Panc1 (cell line): ENCODE measurements around the gene MRPL38. TPM values are rescaled to one million over a fixed set of nuclear protein-coding genes. Genes with fewer than 3 reads are reported as not detected.

Experiments used
- ATAC-seq: fragments of 200-7000 bp; cut with Tn5 transposase; 2 replicates; pipeline ENCODE4 v1.9.1; 2020; ENCODE audit warnings: mild to moderate bottlenecking, moderate library complexity
- BruUV-seq: library from RNA; stranded (reverse); fragments of 400-500 nt; replicated peaks from 2 replicates; lab custom pipeline; 2021; lab: Mats Ljungman, UMichigan
- CTCF ChIA-PET: fragments of 300-600 bp; sonication (Branson Sonifier 250); formaldehyde crosslinking; loops from one replicate; lab custom pipeline; 2022; ENCODE audit warnings: antibody characterized with exemption; lab: Charles Lee
- POLR2A ChIA-PET: fragments of 300-600 bp; sonication (Branson Sonifier 250); formaldehyde crosslinking; loops from one replicate; lab custom pipeline; 2022; ENCODE audit warnings: antibody characterized with exemption; lab: Charles Lee
- DNase-seq: peaks from one replicate; pipeline ENCODE4 v3.0.0-alpha.2; 2010; ENCODE audit warnings: low read depth, low spot score
- H3K27ac ChIP-seq: 2 replicates; pipeline ENCODE4 v1.5.1; 2011; ENCODE audit warnings: mild to moderate bottlenecking, low read length, inconsistent platforms
- H3K27me3 ChIP-seq: fragments of 200-500 bp; sonication (Bioruptor generic); 2 replicates; pipeline ENCODE4 v1.6.0; 2014; ENCODE audit warnings: low read length, inconsistent platforms; ENCODE audit not compliant: control insufficient read depth, insufficient read depth
- H3K36me3 ChIP-seq: fragments of 200-500 bp; sonication (Bioruptor generic); 2 replicates; pipeline ENCODE4 v1.5.1; 2014; ENCODE audit warnings: inconsistent platforms, mild to moderate bottlenecking, low read length, moderate library complexity; ENCODE audit not compliant: control insufficient read depth, insufficient read depth
- H3K4me1 ChIP-seq: 2 replicates; pipeline ENCODE4 v1.5.1; 2011; ENCODE audit warnings: inconsistent platforms, mild to moderate bottlenecking, low read length, moderate library complexity; ENCODE audit not compliant: control insufficient read depth, insufficient read depth
- H3K4me3 ChIP-seq, 2 experiments: 2 replicates each; pipeline ENCODE4 v1.5.1; 2011 to 2012; ENCODE audit warnings: low read depth in 2 of 2, low read length in 2 of 2, mild to moderate bottlenecking in 2 of 2, inconsistent platforms in 1 of 2, moderate library complexity in 1 of 2
- H3K9me3 ChIP-seq: fragments of 200-500 bp; sonication (Bioruptor generic); 2 replicates; pipeline ENCODE4 v1.5.1; 2014; ENCODE audit warnings: low read depth, mild to moderate bottlenecking, inconsistent platforms, low read length, moderate library complexity; ENCODE audit not compliant: control insufficient read depth, insufficient read depth
- CTCF ChIP-seq: fragments of 450-650 bp; IDR thresholded peaks from 2 replicates; pipeline ENCODE4 v1.5.1; 2017; ENCODE audit warnings: mild to moderate bottlenecking
- POLR2AphosphoS5 ChIP-seq: IDR thresholded peaks from 2 replicates; pipeline ENCODE4 v1.6.1; 2012; ENCODE audit warnings: mild to moderate bottlenecking, low read depth, low read length, moderate library complexity
- SIN3A ChIP-seq: IDR thresholded peaks from 2 replicates; pipeline ENCODE4 v1.6.1; 2012; ENCODE audit warnings: low read depth, mild to moderate bottlenecking, low read length, moderate library complexity, borderline replicate concordance; ENCODE audit not compliant: insufficient read depth
- TCF7L2 ChIP-seq: IDR thresholded peaks from 2 replicates; pipeline ENCODE4 v1.6.1; 2011; ENCODE audit warnings: mild to moderate bottlenecking, low read depth, low read length, inconsistent platforms
- in situ Hi-C: cut with HindIII; loops from 2 replicates; pipeline ENCODE4 v1.10.0; 2016; ENCODE audit warnings: low sequenced_read_pairs, low pct_unique_long_range_greater_than_20kb
- intact Hi-C: fragments of 100-400 bp; cut with micrococcal nuclease; formaldehyde crosslinking; loops from one replicate; pipeline ENCODE4 v1.10.0; 2022; ENCODE audit not compliant: unreplicated experiment
- total RNA-seq: library from RNA; stranded (reverse); gene quantifications from one replicate; pipeline ENCODE4 v1.2.1, GENCODE V29; 2021; ENCODE audit not compliant: unreplicated experiment
- TF ChIP-seq, protein P1 (sequence below), 2 experiments: IDR thresholded peaks; 2 replicates each; pipeline ENCODE4 v1.6.1; 2011 to 2012; ENCODE audit warnings: low read depth in 2 of 2, control low read depth in 1 of 2, low read length in 1 of 2, mild to moderate bottlenecking in 1 of 2, moderate library complexity in 1 of 2; ENCODE audit not compliant: insufficient read depth in 1 of 2

The MRPL38 gene
- total RNA-seq, 1 experiment from 2014 or later = 165 TPM

DNA sequence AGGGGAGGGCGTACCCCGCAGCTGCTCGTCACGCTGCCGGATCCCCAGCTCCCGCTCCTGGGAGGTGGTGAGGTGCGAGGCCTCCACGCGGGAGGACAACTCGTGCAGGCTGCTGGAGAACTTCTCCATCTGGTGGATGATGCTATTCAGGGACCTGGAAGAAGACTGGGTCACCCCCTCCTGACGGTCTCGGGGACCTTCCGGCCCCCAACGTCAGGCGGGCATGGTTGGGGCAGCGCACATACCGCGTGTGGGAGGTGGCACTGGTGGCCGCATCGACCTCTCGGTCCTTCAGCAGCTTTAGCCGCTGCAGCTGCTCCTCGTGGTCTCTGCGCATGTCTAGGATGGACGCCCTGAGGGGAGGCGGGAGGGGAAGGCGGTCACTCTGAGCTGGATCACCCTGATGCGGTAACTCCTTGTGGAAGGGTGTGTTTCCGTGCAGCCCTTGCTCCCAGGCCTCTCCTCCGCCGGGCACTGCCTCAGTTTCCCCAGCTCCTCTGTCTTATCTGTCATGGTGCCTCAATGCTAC, 13.3 kb upstream of the MRPL38 start:
- no peak for ATAC-seq
- in situ Hi-C loops = no loop called here
- no TSS peak for BruUV-seq
- Histone ChIP-seq H3K4me3 (no peak overlapping the region), H3K36me3 (no peaks in the 10 kb centered on the region), H3K27me3 (no peaks in the 10 kb centered on the region), H3K27ac (no peak overlapping the region), H3K9me3 (no peaks in the 10 kb centered on the region), H3K4me1 (no peaks in the 10 kb centered on the region)
- intact Hi-C loops = no loop called here
- no peak for DNase-seq
- CTCF ChIA-PET = no interaction called here
- POLR2A ChIA-PET = no interaction called here
- TF ChIP-seq, protein P1, sequence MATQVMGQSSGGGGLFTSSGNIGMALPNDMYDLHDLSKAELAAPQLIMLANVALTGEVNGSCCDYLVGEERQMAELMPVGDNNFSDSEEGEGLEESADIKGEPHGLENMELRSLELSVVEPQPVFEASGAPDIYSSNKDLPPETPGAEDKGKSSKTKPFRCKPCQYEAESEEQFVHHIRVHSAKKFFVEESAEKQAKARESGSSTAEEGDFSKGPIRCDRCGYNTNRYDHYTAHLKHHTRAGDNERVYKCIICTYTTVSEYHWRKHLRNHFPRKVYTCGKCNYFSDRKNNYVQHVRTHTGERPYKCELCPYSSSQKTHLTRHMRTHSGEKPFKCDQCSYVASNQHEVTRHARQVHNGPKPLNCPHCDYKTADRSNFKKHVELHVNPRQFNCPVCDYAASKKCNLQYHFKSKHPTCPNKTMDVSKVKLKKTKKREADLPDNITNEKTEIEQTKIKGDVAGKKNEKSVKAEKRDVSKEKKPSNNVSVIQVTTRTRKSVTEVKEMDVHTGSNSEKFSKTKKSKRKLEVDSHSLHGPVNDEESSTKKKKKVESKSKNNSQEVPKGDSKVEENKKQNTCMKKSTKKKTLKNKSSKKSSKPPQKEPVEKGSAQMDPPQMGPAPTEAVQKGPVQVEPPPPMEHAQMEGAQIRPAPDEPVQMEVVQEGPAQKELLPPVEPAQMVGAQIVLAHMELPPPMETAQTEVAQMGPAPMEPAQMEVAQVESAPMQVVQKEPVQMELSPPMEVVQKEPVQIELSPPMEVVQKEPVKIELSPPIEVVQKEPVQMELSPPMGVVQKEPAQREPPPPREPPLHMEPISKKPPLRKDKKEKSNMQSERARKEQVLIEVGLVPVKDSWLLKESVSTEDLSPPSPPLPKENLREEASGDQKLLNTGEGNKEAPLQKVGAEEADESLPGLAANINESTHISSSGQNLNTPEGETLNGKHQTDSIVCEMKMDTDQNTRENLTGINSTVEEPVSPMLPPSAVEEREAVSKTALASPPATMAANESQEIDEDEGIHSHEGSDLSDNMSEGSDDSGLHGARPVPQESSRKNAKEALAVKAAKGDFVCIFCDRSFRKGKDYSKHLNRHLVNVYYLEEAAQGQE (IDR thresholded peaks at IDR 0.05; ENCODE audit: insufficient read depth in 1 of 2, low read depth in 2 of 2, low read length in 1 of 2) = no peak
- TF ChIP-seq TCF7L2 = no peak
- no peak for TF ChIP-seq SIN3A
- TF ChIP-seq CTCF = no peak
- no peak for TF ChIP-seq POLR2AphosphoS5

GRCh38 chr17:75917141-75917916, 12.6 kb upstream of the MRPL38 start:
- in situ Hi-C loops = no loop called here
- Histone ChIP-seq H3K4me3 (no peak overlapping the region), H3K27ac (no peak overlapping the region), H3K27me3 (no peaks in the 10 kb centered on the region), H3K9me3 (no peaks in the 10 kb centered on the region), H3K4me1 (no peaks in the 10 kb centered on the region), H3K36me3 (no peaks in the 10 kb centered on the region)
- TF ChIP-seq, protein P1 (IDR thresholded peaks at IDR 0.05; ENCODE audit: insufficient read depth in 1 of 2, low read depth in 2 of 2, low read length in 1 of 2) = no peak
- no peak for TF ChIP-seq SIN3A
- no peak for TF ChIP-seq CTCF
- TF ChIP-seq TCF7L2 = no peak
- TF ChIP-seq POLR2AphosphoS5 = no peak
- no peak for DNase-seq
- no peak for ATAC-seq
- no TSS peak for BruUV-seq
- CTCF ChIA-PET = no interaction called here
- POLR2A ChIA-PET = no interaction called here
- intact Hi-C loops = no loop called here
